Thymus (tissue), 2 donors: Measurements from ENCODE around the gene USP19. TPM values are rescaled to one million over a fixed set of nuclear protein-coding genes. Genes with fewer than 3 reads are reported as not detected.

Experiments
- polyA plus RNA-seq: library from polyadenylated mRNA; stranded (reverse); fragments of 200-250 nt; gene quantifications from one replicate; pipeline ENCODE4 v1.2.3, GENCODE V29; 2013
- total RNA-seq: library from RNA; stranded (reverse); fragments of 120-200 nt; gene quantifications from one replicate; pipeline ENCODE4 v1.2.4, GENCODE V29; 2013
- donor health status: healthy.

USP19 gene
- total and polyA plus RNA-seq, 2 donors, result 25.2 to 31.5 TPM

Other genes starting within 250 kb of the USP19 start
- 26.3 TPM for gene SLC25A20, start 221.9 kb downstream of the USP19 start, total RNA-seq
- 32.3 TPM for gene SLC25A20, start 221.9 kb downstream of the USP19 start, polyA plus RNA-seq
- gene ARIH2, start 202.0 kb downstream of the USP19 start, total RNA-seq, result 51.4 TPM
- 57.8 TPM for gene ARIH2, start 202.0 kb downstream of the USP19 start, polyA plus RNA-seq
- 15.9 TPM for gene P4HTM, start 130.6 kb downstream of the USP19 start, total RNA-seq
- 27.1 TPM for gene P4HTM, start 130.6 kb downstream of the USP19 start, polyA plus RNA-seq
- gene WDR6, start 113.4 kb downstream of the USP19 start, total RNA-seq, result 53.9 TPM
- 209 TPM for gene WDR6, start 113.4 kb downstream of the USP19 start, polyA plus RNA-seq
- gene DALRD3, start 102.2 kb downstream of the USP19 start, total RNA-seq, result 27.5 TPM
- gene DALRD3, start 102.2 kb downstream of the USP19 start, polyA plus RNA-seq, result 35.0 TPM
- gene NDUFAF3, start 98.7 kb downstream of the USP19 start, total RNA-seq, result 71.7 TPM
- gene NDUFAF3, start 98.7 kb downstream of the USP19 start, polyA plus RNA-seq, result 65.0 TPM
- 208 TPM for gene IMPDH2, start 91.4 kb downstream of the USP19 start, total RNA-seq
- 85.7 TPM for gene IMPDH2, start 91.4 kb downstream of the USP19 start, polyA plus RNA-seq
- 75.8 TPM for gene QRICH1, start 26.8 kb downstream of the USP19 start, total RNA-seq
- 53.3 TPM for gene QRICH1, start 26.8 kb downstream of the USP19 start, polyA plus RNA-seq
- 223 TPM for gene QARS1, start 16.1 kb downstream of the USP19 start, total RNA-seq
- 256 TPM for gene QARS1, start 16.1 kb downstream of the USP19 start, polyA plus RNA-seq
- 24.9 TPM for gene LAMB2, start 12.2 kb upstream of the USP19 start, total RNA-seq
- 102 TPM for gene LAMB2, start 12.2 kb upstream of the USP19 start, polyA plus RNA-seq
- gene CCDC71, start 45.5 kb upstream of the USP19 start, total RNA-seq, result 19.4 TPM
- 15.5 TPM for gene CCDC71, start 45.5 kb upstream of the USP19 start, polyA plus RNA-seq
- gene KLHDC8B, start 50.8 kb upstream of the USP19 start, total RNA-seq, result 9.4 TPM
- gene KLHDC8B, start 50.8 kb upstream of the USP19 start, polyA plus RNA-seq, result 24.4 TPM
- gene C3orf62, start 156.4 kb upstream of the USP19 start, total RNA-seq, result 2.3 TPM
- gene C3orf62, start 156.4 kb upstream of the USP19 start, polyA plus RNA-seq, result 15.6 TPM
- 20.0 TPM for gene USP4, start 219.2 kb upstream of the USP19 start, total RNA-seq
- 57.8 TPM for gene USP4, start 219.2 kb upstream of the USP19 start, polyA plus RNA-seq
- 204 TPM for gene GPX1, start 237.5 kb upstream of the USP19 start, total RNA-seq
- 384 TPM for gene GPX1, start 237.5 kb upstream of the USP19 start, polyA plus RNA-seq